ENCODE data around the gene MPHOSPH9. TPM values are rescaled to one million over a fixed set of nuclear protein-coding genes. Genes with fewer than 3 reads are reported as not detected.
A peak's percentile ranks its signal among the peaks of the same experiment; 100 is the strongest.

MPHOSPH9 gene
- total and polyA plus RNA-seq, 8 donors, result 4.9 to 288 (median 45.3) TPM

DNA sequence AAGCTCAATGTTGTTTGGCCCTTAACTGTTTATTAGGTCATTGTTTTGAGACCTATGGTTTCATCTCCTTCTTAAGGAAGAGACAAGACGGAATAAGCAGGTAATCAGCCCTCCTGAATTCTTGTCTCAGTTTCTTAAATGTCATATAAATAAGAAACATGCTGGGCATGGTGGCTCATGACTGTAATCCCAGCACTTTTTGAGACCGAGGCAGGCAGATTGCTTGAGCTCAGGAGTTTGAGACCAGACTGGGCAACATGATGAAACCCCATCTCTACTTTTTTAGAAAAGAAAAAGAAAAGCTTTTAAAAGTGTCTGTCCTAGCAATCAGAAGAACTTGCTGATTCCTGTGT, 5.4 kb upstream of the MPHOSPH9 start:
- H3K4me3 ChIP-seq, result no peak overlapping the region
- peaks cover 0 to 20% (median 12%) of the 10 kb centered on the region in 4 donors for H3K36me3 ChIP-seq
- DNase-seq, result no peak
- no peaks in the 10 kb centered on the region for H3K9me3 ChIP-seq
- H3K4me1 ChIP-seq, result peaks cover 28 to 75% (median 59%) of the 10 kb centered on the region in 4 donors
- 57 to 71% (median 60%) methylated on average over 2 of the region's 2 CpGs for WGBS, 5 donors
- TF ChIP-seq, protein P1, sequence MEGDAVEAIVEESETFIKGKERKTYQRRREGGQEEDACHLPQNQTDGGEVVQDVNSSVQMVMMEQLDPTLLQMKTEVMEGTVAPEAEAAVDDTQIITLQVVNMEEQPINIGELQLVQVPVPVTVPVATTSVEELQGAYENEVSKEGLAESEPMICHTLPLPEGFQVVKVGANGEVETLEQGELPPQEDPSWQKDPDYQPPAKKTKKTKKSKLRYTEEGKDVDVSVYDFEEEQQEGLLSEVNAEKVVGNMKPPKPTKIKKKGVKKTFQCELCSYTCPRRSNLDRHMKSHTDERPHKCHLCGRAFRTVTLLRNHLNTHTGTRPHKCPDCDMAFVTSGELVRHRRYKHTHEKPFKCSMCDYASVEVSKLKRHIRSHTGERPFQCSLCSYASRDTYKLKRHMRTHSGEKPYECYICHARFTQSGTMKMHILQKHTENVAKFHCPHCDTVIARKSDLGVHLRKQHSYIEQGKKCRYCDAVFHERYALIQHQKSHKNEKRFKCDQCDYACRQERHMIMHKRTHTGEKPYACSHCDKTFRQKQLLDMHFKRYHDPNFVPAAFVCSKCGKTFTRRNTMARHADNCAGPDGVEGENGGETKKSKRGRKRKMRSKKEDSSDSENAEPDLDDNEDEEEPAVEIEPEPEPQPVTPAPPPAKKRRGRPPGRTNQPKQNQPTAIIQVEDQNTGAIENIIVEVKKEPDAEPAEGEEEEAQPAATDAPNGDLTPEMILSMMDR (IDR thresholded peaks at IDR 0.05), result peak in 1 of 7 experiments; percentile 9
- TF ChIP-seq POLR2AphosphoS5 (IDR thresholded peaks at IDR 0.05), result no peak
- TF ChIP-seq POLR2A (IDR thresholded peaks at IDR 0.05), result no peak
- peak overlapping the region in 2 of 5 donors; percentile 26 to 46 for H3K27ac ChIP-seq
- intact Hi-C loops (cut with DNase I; ENCODE audit: low total_unique reads), result loop anchor here (10.0 kb wide), 2 partner anchors 204 to 254 kb away; partner anchors contain the start of gene ARL6IP4
- H3K27me3 ChIP-seq, result no peaks in the 10 kb centered on the region

DNA sequence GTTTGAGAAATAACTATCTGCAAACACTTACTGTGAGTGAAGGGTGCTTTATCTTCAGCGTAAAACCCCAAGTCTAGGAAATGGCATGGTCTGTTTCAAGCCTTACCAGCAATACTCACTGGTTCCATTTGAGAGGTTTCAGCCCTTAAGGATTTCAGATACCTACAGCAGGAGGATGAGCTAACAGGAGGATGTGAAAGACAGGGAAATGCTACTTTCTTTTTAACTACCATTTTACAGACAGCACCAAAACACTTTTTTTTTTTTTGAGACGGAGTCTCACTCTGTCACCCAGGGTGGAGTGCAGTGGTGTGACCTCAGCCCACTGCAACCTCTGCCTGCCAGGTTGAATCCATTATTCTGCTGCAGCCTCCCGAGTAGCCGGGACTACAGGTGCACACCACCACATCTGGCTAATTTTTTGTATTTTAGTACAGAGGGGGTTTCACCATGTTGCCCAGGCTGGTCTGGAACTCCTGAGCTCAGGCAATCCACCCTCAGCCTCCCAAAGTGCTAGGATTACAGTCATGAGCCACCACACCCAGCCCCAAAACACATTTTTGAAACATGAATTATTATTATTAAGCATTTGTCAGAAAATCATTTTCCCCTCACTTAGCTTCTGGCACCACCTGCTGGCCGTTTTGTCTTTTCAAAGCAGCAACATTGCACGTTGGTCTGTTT, 4.8 kb upstream of the MPHOSPH9 start:
- 46 to 51% (median 48%) methylated on average over 6 of the region's 6 CpGs for whole genome bisulfite sequencing, 5 donors
- peaks cover 28 to 74% (median 56%) of the 10 kb centered on the region in 4 donors for H3K4me1 ChIP-seq
- TF ChIP-seq, protein P1 (IDR thresholded peaks at IDR 0.05), result peak in 5 of 7 experiments; percentile 40 to 81 (median 66)
- TF ChIP-seq POLR2AphosphoS5 (IDR thresholded peaks at IDR 0.05), result peak in 1 of 3 donors; percentile 31
- no peak for TF ChIP-seq POLR2A (IDR thresholded peaks at IDR 0.05)
- TF ChIP-seq EP300 (IDR thresholded peaks at IDR 0.05), result no peak
- H3K27me3 ChIP-seq, result no peaks in the 10 kb centered on the region
- peaks cover 0 to 20% (median 12%) of the 10 kb centered on the region in 4 donors for H3K36me3 ChIP-seq
- DNase-seq, result peak; percentile 69 to 86
- H3K4me3 ChIP-seq, result no peak overlapping the region
- no peaks in the 10 kb centered on the region for H3K9me3 ChIP-seq
- peak overlapping the region in 3 of 5 donors; percentile 32 to 57 (median 46) for H3K27ac ChIP-seq
- intact Hi-C loops (cut with DNase I; ENCODE audit: low total_unique reads), result loop anchor here (10.0 kb wide), 2 partner anchors 203 to 253 kb away; partner anchors contain the start of gene ARL6IP4

DNA sequence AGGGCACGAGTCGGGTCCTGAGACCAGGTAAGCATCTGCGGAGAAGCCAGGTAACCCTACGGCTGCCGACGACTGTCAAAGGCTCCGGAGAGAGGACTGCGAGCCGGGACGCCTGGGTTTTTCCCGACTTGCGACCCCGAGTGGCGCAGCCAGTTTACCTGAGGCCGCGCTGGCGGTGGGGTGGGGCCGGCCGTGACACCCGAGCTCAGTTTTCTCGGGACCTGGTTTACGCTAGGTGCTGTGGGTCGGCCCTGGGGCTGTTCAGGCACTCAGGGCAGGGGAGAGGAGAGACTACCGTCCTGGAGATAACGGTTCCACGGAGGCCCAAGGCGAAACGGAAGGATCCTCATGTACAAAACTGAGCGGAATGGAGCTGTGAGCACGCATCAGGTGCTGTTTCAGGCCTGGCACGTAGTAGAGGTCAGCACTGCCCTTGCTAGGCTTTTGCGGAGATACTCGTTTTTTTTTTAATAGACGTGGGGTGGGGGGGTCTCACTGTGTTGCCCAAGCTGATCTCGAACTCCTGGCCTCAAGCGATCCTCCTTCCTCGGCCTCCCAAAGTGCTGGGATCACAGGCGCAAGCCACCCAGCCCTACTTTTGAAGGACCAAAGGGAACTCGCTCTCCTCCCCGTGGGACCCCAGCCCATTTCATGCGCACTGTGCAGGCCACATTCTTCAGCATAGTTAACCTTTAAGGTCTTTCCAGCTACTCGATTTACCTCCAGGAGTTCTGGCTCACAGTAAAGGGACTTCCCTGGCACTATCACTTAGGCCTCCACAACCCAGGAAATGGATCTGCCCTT, 766 bp upstream of the MPHOSPH9 start:
- Histone ChIP-seq H3K4me3 (peak overlapping the region; percentile 85 to 97 (median 92)), H3K9me3 (no peaks in the 10 kb centered on the region), H3K27me3 (no peaks in the 10 kb centered on the region), H3K27ac (peak overlapping the region; percentile 90 to 97 (median 96)), H3K4me1 (peaks cover 38 to 84% (median 71%) of the 10 kb centered on the region in 4 donors), H3K36me3 (peaks cover 0 to 4% (median 0%) of the 10 kb centered on the region in 4 donors)
- TF ChIP-seq EP300 (IDR thresholded peaks at IDR 0.05), result no peak
- peak in 1 of 4 donors; percentile 49 for TF ChIP-seq POLR2A (IDR thresholded peaks at IDR 0.05)
- TF ChIP-seq POLR2AphosphoS5 (IDR thresholded peaks at IDR 0.05), result no peak
- TF ChIP-seq, protein P1 (IDR thresholded peaks at IDR 0.05), result peak in 1 of 7 experiments; percentile 10
- peak in 1 of 2 donors; percentile 15 for DNase-seq
- 2 to 8% (median 5%) methylated on average over 30 to 42 of the region's 42 CpGs for WGBS, 5 donors
- intact Hi-C loops (cut with DNase I; ENCODE audit: low total_unique reads), result loop anchor here (10.0 kb wide), 2 partner anchors 199 to 249 kb away; partner anchors contain the start of gene ARL6IP4

- Histone ChIP-seq H3K4me1 (peaks cover 38 to 77% (median 59%) of the 10 kb centered on the region in 4 donors), H3K27me3 (no peaks in the 10 kb centered on the region), H3K36me3 (peaks cover 0 to 4% (median 0%) of the 10 kb centered on the region in 4 donors), H3K27ac (peak overlapping the region; percentile 82 to 97 (median 96)), H3K9me3 (no peaks in the 10 kb centered on the region), H3K4me3 (peak overlapping the region; percentile 85 to 97 (median 92))
- no peak for DNase-seq
- 0% methylated on average over 15 of the region's 15 CpGs for WGBS, 5 donors
- intact Hi-C loops (cut with DNase I; ENCODE audit: low total_unique reads), result loop anchor here (10.0 kb wide), 2 partner anchors 198 to 248 kb away; partner anchors contain the start of gene ARL6IP4
- TF ChIP-seq, protein P1 (IDR thresholded peaks at IDR 0.05), result no peak
- TF ChIP-seq EP300 (IDR thresholded peaks at IDR 0.05) (no peak), POLR2AphosphoS5 (IDR thresholded peaks at IDR 0.05) (no peak), POLR2A (IDR thresholded peaks at IDR 0.05) (no peak)
These were observed 502 bp downstream of the MPHOSPH9 start for GRCh38 chr12:123232472-123232806.

Data from stomach (tissue), 9 donors.